Measurements from ENCODE around the gene ZNF620.
A peak's percentile ranks its signal among the peaks of the same experiment; 100 is the strongest.
"Not testable (repeated sequence)": the region's sequence is repeated elsewhere in the genome, so short reads cannot be mapped to it uniquely, and the experiment has no call there.

ZNF620 gene

GRCh38 chr3:40504636-40505430 is 1.0 kb upstream of the ZNF620 start:
- no peak for DNase-seq

GRCh38 chr3:40511031-40511718 is 5.3 kb downstream of the ZNF620 start:
- no peak for DNase-seq

GRCh38 chr3:40516201-40516600 is 10.4 kb downstream of the ZNF620 start:
- DNase-seq: no peak

- DNase-seq: no peak
Observed at GRCh38 chr3:40518067-40518466, 12.2 kb downstream of the ZNF620 start.

- no peak for DNase-seq
Observed at GRCh38 chr3:40518848-40519247, 13.0 kb downstream of the ZNF620 start.

GRCh38 chr3:40521254-40521653 is 15.4 kb downstream of the ZNF620 start:
- DNase-seq: no peak

GRCh38 chr3:40523781-40524180 is 17.9 kb downstream of the ZNF620 start:
- DNase-seq: peak; percentile 23

- peak; percentile 26 for DNase-seq
Observed at GRCh38 chr3:40524222-40524567, 18.4 kb downstream of the ZNF620 start.

GRCh38 chr3:40524568-40525285 is 18.9 kb downstream of the ZNF620 start, which contains the start of gene ZNF621:
ZNF621 (plus strand) TSS chr3:40524960; CDS start chr3:40525841, 881 bp downstream.
- peak; percentile 33 for DNase-seq

- no peak for DNase-seq
Observed at GRCh38 chr3:40528426-40528825, 22.6 kb downstream of the ZNF620 start.

- no peak for DNase-seq
Observed at GRCh38 chr3:40532252-40532651, 26.4 kb downstream of the ZNF620 start.

GRCh38 chr3:40534283-40534682 is 28.4 kb downstream of the ZNF620 start:
- DNase-seq: no peak

- no peak for DNase-seq
Observed at GRCh38 chr3:40546816-40547215, 41.0 kb downstream of the ZNF620 start.

GRCh38 chr3:40550167-40550566 is 44.3 kb downstream of the ZNF620 start:
- no peak for DNase-seq

- DNase-seq: no peak
Observed at GRCh38 chr3:40557575-40558161, 51.8 kb downstream of the ZNF620 start.

- not testable (repeated sequence) for DNase-seq
Observed at GRCh38 chr3:40562482-40562881, 56.6 kb downstream of the ZNF620 start.

GRCh38 chr3:40565629-40566028 is 59.8 kb downstream of the ZNF620 start:
- DNase-seq: not testable (repeated sequence)

GRCh38 chr3:40566694-40567093 is 60.9 kb downstream of the ZNF620 start:
- no peak for DNase-seq

All from NCI-H510A treated with DMSO at 0.1 percent for 48 hours (cell line).